ENCODE data around the gene DYNLRB1. TPM values are rescaled to one million over a fixed set of nuclear protein-coding genes. Genes with fewer than 3 reads are reported as not detected.

Gene DYNLRB1
- total and polyA plus RNA-seq, 2 of the 13 experiments (the other 11 are each of a cell fraction or from before 2014, with no cell fraction given) = 140 to 244 TPM

GRCh38 chr20:34538671-34539123, 22.5 kb downstream of the DYNLRB1 start (continued):
- TF ChIP-seq, protein P1, sequence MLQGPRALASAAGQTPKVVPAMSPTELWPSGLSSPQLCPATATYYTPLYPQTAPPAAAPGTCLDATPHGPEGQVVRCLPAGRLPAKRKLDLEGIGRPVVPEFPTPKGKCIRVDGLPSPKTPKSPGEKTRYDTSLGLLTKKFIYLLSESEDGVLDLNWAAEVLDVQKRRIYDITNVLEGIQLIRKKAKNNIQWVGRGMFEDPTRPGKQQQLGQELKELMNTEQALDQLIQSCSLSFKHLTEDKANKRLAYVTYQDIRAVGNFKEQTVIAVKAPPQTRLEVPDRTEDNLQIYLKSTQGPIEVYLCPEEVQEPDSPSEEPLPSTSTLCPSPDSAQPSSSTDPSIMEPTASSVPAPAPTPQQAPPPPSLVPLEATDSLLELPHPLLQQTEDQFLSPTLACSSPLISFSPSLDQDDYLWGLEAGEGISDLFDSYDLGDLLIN (CRISPR knock-in tag; IDR thresholded peaks at IDR 0.05; ENCODE audit: borderline replicate concordance) = no peak
- TF ChIP-seq, protein P2, sequence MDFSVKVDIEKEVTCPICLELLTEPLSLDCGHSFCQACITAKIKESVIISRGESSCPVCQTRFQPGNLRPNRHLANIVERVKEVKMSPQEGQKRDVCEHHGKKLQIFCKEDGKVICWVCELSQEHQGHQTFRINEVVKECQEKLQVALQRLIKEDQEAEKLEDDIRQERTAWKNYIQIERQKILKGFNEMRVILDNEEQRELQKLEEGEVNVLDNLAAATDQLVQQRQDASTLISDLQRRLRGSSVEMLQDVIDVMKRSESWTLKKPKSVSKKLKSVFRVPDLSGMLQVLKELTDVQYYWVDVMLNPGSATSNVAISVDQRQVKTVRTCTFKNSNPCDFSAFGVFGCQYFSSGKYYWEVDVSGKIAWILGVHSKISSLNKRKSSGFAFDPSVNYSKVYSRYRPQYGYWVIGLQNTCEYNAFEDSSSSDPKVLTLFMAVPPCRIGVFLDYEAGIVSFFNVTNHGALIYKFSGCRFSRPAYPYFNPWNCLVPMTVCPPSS (IDR thresholded peaks at IDR 0.05) = no peak
- TF ChIP-seq ZNF709 (CRISPR knock-in tag; IDR thresholded peaks at IDR 0.05) = no peak
- no peak for TF ChIP-seq ATRX (CRISPR knock-in tag; IDR thresholded peaks at IDR 0.05; ENCODE audit: borderline replicate concordance)
- TF ChIP-seq ZNF597 (CRISPR knock-in tag; IDR thresholded peaks at IDR 0.05) = no peak
- TF ChIP-seq, protein P3, sequence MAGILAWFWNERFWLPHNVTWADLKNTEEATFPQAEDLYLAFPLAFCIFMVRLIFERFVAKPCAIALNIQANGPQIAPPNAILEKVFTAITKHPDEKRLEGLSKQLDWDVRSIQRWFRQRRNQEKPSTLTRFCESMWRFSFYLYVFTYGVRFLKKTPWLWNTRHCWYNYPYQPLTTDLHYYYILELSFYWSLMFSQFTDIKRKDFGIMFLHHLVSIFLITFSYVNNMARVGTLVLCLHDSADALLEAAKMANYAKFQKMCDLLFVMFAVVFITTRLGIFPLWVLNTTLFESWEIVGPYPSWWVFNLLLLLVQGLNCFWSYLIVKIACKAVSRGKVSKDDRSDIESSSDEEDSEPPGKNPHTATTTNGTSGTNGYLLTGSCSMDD (CRISPR knock-in tag; IDR thresholded peaks at IDR 0.05) = no peak
- TF ChIP-seq ZBTB38 (CRISPR knock-in tag; IDR thresholded peaks at IDR 0.05) = 0 out of 2 replicates have a peak, but pooled peaks have one; percentile 48
- TF ChIP-seq RFX3 (CRISPR knock-in tag; IDR thresholded peaks at IDR 0.05) = no peak
- TF ChIP-seq, protein P4, sequence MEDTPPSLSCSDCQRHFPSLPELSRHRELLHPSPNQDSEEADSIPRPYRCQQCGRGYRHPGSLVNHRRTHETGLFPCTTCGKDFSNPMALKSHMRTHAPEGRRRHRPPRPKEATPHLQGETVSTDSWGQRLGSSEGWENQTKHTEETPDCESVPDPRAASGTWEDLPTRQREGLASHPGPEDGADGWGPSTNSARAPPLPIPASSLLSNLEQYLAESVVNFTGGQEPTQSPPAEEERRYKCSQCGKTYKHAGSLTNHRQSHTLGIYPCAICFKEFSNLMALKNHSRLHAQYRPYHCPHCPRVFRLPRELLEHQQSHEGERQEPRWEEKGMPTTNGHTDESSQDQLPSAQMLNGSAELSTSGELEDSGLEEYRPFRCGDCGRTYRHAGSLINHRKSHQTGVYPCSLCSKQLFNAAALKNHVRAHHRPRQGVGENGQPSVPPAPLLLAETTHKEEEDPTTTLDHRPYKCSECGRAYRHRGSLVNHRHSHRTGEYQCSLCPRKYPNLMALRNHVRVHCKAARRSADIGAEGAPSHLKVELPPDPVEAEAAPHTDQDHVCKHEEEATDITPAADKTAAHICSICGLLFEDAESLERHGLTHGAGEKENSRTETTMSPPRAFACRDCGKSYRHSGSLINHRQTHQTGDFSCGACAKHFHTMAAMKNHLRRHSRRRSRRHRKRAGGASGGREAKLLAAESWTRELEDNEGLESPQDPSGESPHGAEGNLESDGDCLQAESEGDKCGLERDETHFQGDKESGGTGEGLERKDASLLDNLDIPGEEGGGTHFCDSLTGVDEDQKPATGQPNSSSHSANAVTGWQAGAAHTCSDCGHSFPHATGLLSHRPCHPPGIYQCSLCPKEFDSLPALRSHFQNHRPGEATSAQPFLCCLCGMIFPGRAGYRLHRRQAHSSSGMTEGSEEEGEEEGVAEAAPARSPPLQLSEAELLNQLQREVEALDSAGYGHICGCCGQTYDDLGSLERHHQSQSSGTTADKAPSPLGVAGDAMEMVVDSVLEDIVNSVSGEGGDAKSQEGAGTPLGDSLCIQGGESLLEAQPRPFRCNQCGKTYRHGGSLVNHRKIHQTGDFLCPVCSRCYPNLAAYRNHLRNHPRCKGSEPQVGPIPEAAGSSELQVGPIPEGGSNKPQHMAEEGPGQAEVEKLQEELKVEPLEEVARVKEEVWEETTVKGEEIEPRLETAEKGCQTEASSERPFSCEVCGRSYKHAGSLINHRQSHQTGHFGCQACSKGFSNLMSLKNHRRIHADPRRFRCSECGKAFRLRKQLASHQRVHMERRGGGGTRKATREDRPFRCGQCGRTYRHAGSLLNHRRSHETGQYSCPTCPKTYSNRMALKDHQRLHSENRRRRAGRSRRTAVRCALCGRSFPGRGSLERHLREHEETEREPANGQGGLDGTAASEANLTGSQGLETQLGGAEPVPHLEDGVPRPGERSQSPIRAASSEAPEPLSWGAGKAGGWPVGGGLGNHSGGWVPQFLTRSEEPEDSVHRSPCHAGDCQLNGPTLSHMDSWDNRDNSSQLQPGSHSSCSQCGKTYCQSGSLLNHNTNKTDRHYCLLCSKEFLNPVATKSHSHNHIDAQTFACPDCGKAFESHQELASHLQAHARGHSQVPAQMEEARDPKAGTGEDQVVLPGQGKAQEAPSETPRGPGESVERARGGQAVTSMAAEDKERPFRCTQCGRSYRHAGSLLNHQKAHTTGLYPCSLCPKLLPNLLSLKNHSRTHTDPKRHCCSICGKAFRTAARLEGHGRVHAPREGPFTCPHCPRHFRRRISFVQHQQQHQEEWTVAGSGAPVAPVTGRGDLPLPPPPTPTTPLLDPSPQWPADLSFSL (CRISPR knock-in tag; IDR thresholded peaks at IDR 0.05) = no peak
- TF ChIP-seq HDAC6 (IDR thresholded peaks at IDR 0.05; ENCODE audit: low read depth, low read length) = no peak
- no peak for TF ChIP-seq ZNF224 (CRISPR knock-in tag; IDR thresholded peaks at IDR 0.05)
- no peak for TF ChIP-seq TRIM24 (CRISPR knock-in tag; IDR thresholded peaks at IDR 0.05)
- no peak for TF ChIP-seq SRSF9 (IDR thresholded peaks at IDR 0.05; ENCODE audit: borderline replicate concordance, insufficient read depth, low read depth, low read length, poor library complexity, severe bottlenecking)
- no peak for TF ChIP-seq TOE1 (CRISPR knock-in tag; IDR thresholded peaks at IDR 0.05)
- TF ChIP-seq YEATS2 (CRISPR knock-in tag; IDR thresholded peaks at IDR 0.05; ENCODE audit: borderline replicate concordance) = peak; percentile 51; the same call in 1 of the 2 replicates
- TF ChIP-seq CAMTA2 (CRISPR knock-in tag; IDR thresholded peaks at IDR 0.05; ENCODE audit: borderline replicate concordance) = no peak
- TF ChIP-seq GTF3A (CRISPR knock-in tag; conservative IDR thresholded peaks at IDR 0.05) = no peak

All from HepG2 (cell line).